DOHH2 (cell line): ENCODE data around the gene WSCD2.

Experiments
- H3F3A ChIP-seq: fragments of 200-600 bp; sonication (generic), shearing (Covaris generic); 2 replicates; pipeline ENCODE4 v1.6.0; 2016; ENCODE audit warnings: antibody characterized with exemption, mild to moderate bottlenecking; ENCODE audit not compliant: control insufficient read depth, insufficient read depth
- H3K27ac ChIP-seq: fragments of 200-600 bp; sonication (generic); 2 replicates; pipeline ENCODE4 v1.5.1; 2014; ENCODE audit warnings: low read depth, mild to moderate bottlenecking, low read length, moderate library complexity
- H3K27me3 ChIP-seq: fragments of 200-600 bp; sonication (generic); 2 replicates; pipeline ENCODE4 v1.6.1; 2014; ENCODE audit warnings: mild to moderate bottlenecking, low read length, mixed read lengths; ENCODE audit not compliant: control insufficient read depth
- H3K36me3 ChIP-seq: fragments of 200-600 bp; sonication (generic); 2 replicates; pipeline ENCODE4 v1.6.1; 2014; ENCODE audit warnings: mild to moderate bottlenecking, low read length, moderate library complexity, mixed read lengths; ENCODE audit not compliant: control insufficient read depth
- H3K4me1 ChIP-seq: fragments of 200-600 bp; sonication (generic); 2 replicates; pipeline ENCODE4 v1.6.1; 2014; ENCODE audit warnings: mild to moderate bottlenecking, low read length, mixed read lengths; ENCODE audit not compliant: control insufficient read depth
- H3K4me2 ChIP-seq: fragments of 200-600 bp; sonication (generic); 2 replicates; pipeline ENCODE4 v1.6.0; 2014; ENCODE audit warnings: mild to moderate bottlenecking, low read length, moderate library complexity
- H3K4me3 ChIP-seq: fragments of 200-600 bp; sonication (generic); 2 replicates; pipeline ENCODE4 v1.5.1; 2014; ENCODE audit warnings: mild to moderate bottlenecking, low read length, mixed read lengths
- H3K79me2 ChIP-seq: fragments of 200-600 bp; sonication (generic); 2 replicates; pipeline ENCODE4 v1.6.1; 2014; ENCODE audit warnings: mild to moderate bottlenecking, low read length, mixed read lengths; ENCODE audit not compliant: control insufficient read depth
- H3K9me2 ChIP-seq: fragments of 200-600 bp; sonication (generic); replicated peaks from 2 replicates; pipeline ENCODE4 v1.6.1; 2014; ENCODE audit warnings: mild to moderate bottlenecking, low read length, mixed read lengths; ENCODE audit not compliant: control insufficient read depth
- H3K9me3 ChIP-seq: fragments of 200-600 bp; sonication (generic); 2 replicates; pipeline ENCODE4 v1.6.1; 2014; ENCODE audit warnings: antibody characterized with exemption, low read length, mixed read lengths; ENCODE audit not compliant: control insufficient read depth, insufficient read depth
- H4K20me1 ChIP-seq: fragments of 200-600 bp; sonication (generic); 2 replicates; pipeline ENCODE4 v1.6.0; 2014; ENCODE audit warnings: low read depth, mild to moderate bottlenecking, antibody characterized with exemption, low read length, moderate library complexity; ENCODE audit not compliant: control insufficient read depth, insufficient read depth
- EZH2phosphoT487 ChIP-seq: fragments of 200-600 bp; sonication (generic); IDR thresholded peaks from 2 replicates; pipeline ENCODE4 v1.6.1; 2017; ENCODE audit warnings: borderline replicate concordance, mild to moderate bottlenecking, antibody characterized with exemption, low read length, moderate library complexity, mixed read lengths
- TF ChIP-seq, protein P1 (sequence below): fragments of 200-600 bp; sonication (generic); IDR thresholded peaks from one replicate; pipeline ENCODE4 v1.5.1; 2014; ENCODE audit warnings: antibody characterized with exemption, mild to moderate bottlenecking, low read depth, low read length; ENCODE audit not compliant: poor library complexity, severe bottlenecking

Gene WSCD2

DNA sequence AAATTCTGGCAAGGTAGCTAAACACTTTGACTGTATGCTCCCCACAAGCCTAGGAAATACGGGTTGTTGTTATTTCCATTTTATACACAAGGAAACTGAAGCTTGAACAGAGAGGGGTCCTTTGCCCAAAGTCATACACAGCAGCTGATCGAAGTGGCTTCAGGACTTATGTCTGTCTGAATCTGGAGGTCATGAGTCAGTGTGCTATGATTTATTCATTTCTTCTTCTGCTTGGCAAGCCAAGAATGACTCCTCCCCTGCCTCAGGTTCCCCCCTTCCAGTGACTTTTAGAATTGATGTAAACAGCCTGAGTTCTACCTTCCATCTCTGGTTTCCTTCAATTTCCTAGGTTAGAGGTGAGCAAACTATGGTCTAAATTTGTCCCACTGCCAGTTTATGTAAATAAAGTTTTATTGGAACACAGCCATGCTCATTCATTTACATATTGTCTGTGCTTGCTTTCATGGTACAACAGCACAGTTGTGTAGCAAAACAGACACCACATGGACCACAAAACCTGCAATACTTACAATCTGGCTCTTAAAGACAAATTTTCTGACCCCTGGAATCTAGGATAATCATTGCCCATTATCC lies 34.9 kb upstream of the WSCD2 start:
- TF ChIP-seq EZH2phosphoT487 = no peak
- TF ChIP-seq, protein P1, sequence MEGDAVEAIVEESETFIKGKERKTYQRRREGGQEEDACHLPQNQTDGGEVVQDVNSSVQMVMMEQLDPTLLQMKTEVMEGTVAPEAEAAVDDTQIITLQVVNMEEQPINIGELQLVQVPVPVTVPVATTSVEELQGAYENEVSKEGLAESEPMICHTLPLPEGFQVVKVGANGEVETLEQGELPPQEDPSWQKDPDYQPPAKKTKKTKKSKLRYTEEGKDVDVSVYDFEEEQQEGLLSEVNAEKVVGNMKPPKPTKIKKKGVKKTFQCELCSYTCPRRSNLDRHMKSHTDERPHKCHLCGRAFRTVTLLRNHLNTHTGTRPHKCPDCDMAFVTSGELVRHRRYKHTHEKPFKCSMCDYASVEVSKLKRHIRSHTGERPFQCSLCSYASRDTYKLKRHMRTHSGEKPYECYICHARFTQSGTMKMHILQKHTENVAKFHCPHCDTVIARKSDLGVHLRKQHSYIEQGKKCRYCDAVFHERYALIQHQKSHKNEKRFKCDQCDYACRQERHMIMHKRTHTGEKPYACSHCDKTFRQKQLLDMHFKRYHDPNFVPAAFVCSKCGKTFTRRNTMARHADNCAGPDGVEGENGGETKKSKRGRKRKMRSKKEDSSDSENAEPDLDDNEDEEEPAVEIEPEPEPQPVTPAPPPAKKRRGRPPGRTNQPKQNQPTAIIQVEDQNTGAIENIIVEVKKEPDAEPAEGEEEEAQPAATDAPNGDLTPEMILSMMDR = no peak
- Histone ChIP-seq H3K9me3 (no peaks in the 10 kb centered on the region), H3K27me3 (no peaks in the 10 kb centered on the region)

DNA sequence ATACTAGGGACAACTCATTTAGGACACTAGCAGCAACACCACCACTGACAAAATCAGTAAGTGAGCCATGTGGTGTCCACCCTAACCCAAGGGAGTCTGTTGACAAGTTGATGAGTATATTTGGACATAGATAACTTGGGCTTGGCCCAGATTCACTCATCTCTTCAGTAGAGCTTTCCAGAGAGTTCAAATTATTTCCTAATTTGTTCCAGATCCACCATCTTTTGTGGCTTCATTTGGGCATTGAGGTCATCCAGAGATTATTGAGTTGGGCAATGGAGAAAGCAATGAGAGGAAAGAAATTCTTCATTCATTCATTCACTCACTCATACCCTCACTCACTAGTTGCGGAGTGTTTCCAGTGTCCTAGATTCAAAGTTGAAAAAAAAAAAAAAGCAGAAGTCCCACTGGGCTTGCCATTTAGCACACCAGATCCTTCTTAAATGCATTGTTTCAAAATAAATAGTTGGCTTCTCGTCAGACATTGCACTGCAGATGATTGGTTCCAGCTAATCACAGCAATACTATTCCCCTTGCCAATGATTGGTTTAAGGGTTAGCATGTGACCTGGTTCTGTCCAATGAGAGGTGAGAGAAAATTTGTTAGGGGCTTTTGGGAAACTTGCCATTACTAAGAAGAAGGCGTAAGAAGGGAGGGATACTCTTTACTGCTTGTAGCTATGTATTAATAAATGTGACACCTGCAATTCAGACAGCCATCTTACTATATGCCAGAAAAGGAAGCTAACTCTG lies 31.8 kb upstream of the WSCD2 start:
- H3K4me2 ChIP-seq = no peak overlapping the region
- H3F3A ChIP-seq = no peaks in the 10 kb centered on the region
- H3K36me3 ChIP-seq = no peaks in the 10 kb centered on the region
- H4K20me1 ChIP-seq = no peaks in the 10 kb centered on the region
- H3K9me3 ChIP-seq = no peaks in the 10 kb centered on the region
- no peak overlapping the region for H3K4me3 ChIP-seq
- H3K9me2 ChIP-seq = no peaks in the 10 kb centered on the region
- H3K79me2 ChIP-seq = no peaks in the 10 kb centered on the region
- H3K27me3 ChIP-seq = no peaks in the 10 kb centered on the region
- no peak overlapping the region for H3K27ac ChIP-seq
- TF ChIP-seq, protein P1 = no peak
- no peak for TF ChIP-seq EZH2phosphoT487
- no peaks in the 10 kb centered on the region for H3K4me1 ChIP-seq

More for the DNA sequence above, 34.9 kb upstream of the WSCD2 start:
- no peak overlapping the region for H3K27ac ChIP-seq
- no peak overlapping the region for H3K4me2 ChIP-seq
- H4K20me1 ChIP-seq = no peaks in the 10 kb centered on the region
- H3K4me1 ChIP-seq = no peaks in the 10 kb centered on the region
- H3K9me2 ChIP-seq = no peaks in the 10 kb centered on the region
- no peaks in the 10 kb centered on the region for H3K36me3 ChIP-seq
- H3K79me2 ChIP-seq = no peaks in the 10 kb centered on the region
- no peak overlapping the region for H3K4me3 ChIP-seq
- H3F3A ChIP-seq = no peaks in the 10 kb centered on the region

DNA sequence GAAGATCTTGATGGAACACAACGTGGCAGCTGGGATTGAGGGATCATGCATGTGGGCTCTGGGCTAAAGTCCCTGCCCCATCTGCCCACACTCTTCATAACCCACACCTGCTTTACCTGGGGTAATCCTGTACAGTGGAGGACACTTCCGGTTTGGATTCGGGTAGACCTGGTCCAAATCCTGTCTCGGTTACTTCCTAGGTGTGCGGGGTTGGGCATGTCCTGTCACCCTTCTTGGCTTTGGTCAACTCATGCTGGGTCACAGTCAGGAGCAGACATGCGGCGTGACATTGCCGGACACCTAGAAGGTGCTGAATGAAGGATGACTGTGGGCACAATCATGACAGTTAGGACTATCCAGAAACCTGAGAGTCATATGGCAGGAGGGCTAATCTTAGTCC lies 30.7 kb upstream of the WSCD2 start:
- H3K4me1 ChIP-seq = no peaks in the 10 kb centered on the region
- no peaks in the 10 kb centered on the region for H3K9me3 ChIP-seq
- H3K36me3 ChIP-seq = no peaks in the 10 kb centered on the region
- H3K9me2 ChIP-seq = no peaks in the 10 kb centered on the region
- H3K27me3 ChIP-seq = no peaks in the 10 kb centered on the region
- H3K4me2 ChIP-seq = no peak overlapping the region
- H3K4me3 ChIP-seq = no peak overlapping the region
- no peaks in the 10 kb centered on the region for H3F3A ChIP-seq
- H3K79me2 ChIP-seq = no peaks in the 10 kb centered on the region
- no peak overlapping the region for H3K27ac ChIP-seq
- no peaks in the 10 kb centered on the region for H4K20me1 ChIP-seq
- TF ChIP-seq, protein P1 = no peak
- no peak for TF ChIP-seq EZH2phosphoT487
